ENCODE results near the gene LZTS2. TPM values are rescaled to one million over a fixed set of nuclear protein-coding genes. Genes with fewer than 3 reads are reported as not detected.

LZTS2 gene
- total RNA-seq, 1 experiment from 2014 or later = 69.1 TPM

DNA sequence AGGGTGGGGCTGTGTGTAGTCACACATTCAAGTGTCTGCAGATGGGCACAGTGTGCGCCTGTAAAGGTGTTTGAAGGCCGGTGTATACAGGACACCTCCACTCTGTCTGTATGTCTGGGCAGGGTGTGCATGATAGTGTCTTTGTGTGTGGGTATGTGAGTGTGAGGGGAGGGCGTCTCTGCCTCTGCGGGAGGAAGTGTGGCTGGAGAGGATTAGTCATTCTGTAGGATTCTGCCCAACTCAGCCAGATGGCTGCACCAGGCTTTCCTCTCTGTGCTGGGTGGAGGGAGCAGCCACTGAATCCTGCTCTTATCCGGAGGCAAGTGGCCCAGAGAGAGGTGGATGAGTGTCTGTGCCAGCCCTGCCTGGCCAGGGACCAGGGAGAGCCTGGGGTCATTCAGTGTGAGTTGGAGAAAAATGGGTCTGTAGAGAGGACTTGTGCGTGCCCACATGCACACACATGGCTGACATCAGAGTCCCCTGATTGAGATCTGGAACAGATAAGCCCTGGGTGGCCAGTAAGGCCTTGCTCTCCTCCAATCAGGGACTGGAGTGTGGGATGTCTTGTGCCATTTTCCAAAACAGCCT lies 33.1 kb downstream of the LZTS2 start:
- no peak overlapping the region for H2BK20ac ChIP-seq (ENCODE audit: low read depth, low read length, poor library complexity, severe bottlenecking)
- peaks cover 13% of the 10 kb centered on the region for H3K23me2 ChIP-seq (ENCODE audit: insufficient read length, low read depth, low read length, poor library complexity, severe bottlenecking)

More for the DNA sequence above, 33.1 kb downstream of the LZTS2 start:
- Mint-ChIP-seq H3K36me3 (ENCODE audit: insufficient read depth in 1 of 3, low read depth in 3 of 3) (no peaks in the 10 kb centered on the region), H3K4me3 (peak overlapping the region; percentile 59 to 75), H3K4me1 (peaks cover 27 to 37% of the 10 kb centered on the region in 2 experiments), H3K27ac (no peak overlapping the region), H3K27me3 (ENCODE audit: low read depth) (peaks cover 78% of the 10 kb centered on the region), H3K9me3 (no peaks in the 10 kb centered on the region; a peak in 1 of 5 replicates)
- Histone ChIP-seq H2BK15ac (ENCODE audit: low read depth, low read length) (no peak overlapping the region), H2BK12ac (ENCODE audit: insufficient read length, low read depth, low read length) (no peak overlapping the region), H4K8ac (replicated peaks; ENCODE audit: insufficient read length, low read depth, low read length) (no peak overlapping the region), H3K27me3 (ENCODE audit: insufficient read depth, low read length) (peaks cover 4% of the 10 kb centered on the region; the same call in 1 of the 2 replicates), H3K4me2 (ENCODE audit: insufficient read depth, insufficient read length, low read length) (peak overlapping the region; percentile 74), H3K79me1 (ENCODE audit: insufficient read depth, low read depth, low read length, poor library complexity, severe bottlenecking) (no peaks in the 10 kb centered on the region), H4K91ac (ENCODE audit: insufficient read length, low read depth, low read length) (no peak overlapping the region), H3T11ph (ENCODE audit: low read length) (no peak overlapping the region), H4K20me1 (ENCODE audit: control insufficient read depth, insufficient read depth, insufficient read length) (no peaks in the 10 kb centered on the region), H3K18ac (ENCODE audit: insufficient read length, low read depth, low read length) (no peak overlapping the region), H3K9me3 (ENCODE audit: control insufficient read depth, low read depth, low read length) (no peaks in the 10 kb centered on the region), H3K4ac (ENCODE audit: low read depth, low read length) (no peak overlapping the region), H4K5ac (ENCODE audit: insufficient read length, low read depth, low read length) (no peak overlapping the region), H3K27ac (ENCODE audit: insufficient read length, low read depth, low read length) (no peak overlapping the region), H2AK5ac (ENCODE audit: insufficient read length, low read length) (no peak overlapping the region), H3K23ac (ENCODE audit: insufficient read length, low read depth, low read length) (no peak overlapping the region), H3K9ac (ENCODE audit: extremely low read depth, insufficient read length, low read length) (no peak overlapping the region), H3K14ac (ENCODE audit: insufficient read depth, low read length) (no peak overlapping the region), H2BK120ac (ENCODE audit: low read depth, low read length, poor library complexity, severe bottlenecking) (no peak overlapping the region), H2AFZ (ENCODE audit: low read length) (no peak overlapping the region), H2BK5ac (ENCODE audit: insufficient read length, low read length) (no peak overlapping the region), H3K79me2 (ENCODE audit: insufficient read depth, low read length) (no peaks in the 10 kb centered on the region), H3K56ac (ENCODE audit: insufficient read length, low read depth, low read length) (no peak overlapping the region), H3K4me1 (ENCODE audit: insufficient read depth, low read length) (0 out of 2 replicates have a peak, but pooled peaks cover 4% of the 10 kb centered on the region)
- TF ChIP-seq, protein P1, sequence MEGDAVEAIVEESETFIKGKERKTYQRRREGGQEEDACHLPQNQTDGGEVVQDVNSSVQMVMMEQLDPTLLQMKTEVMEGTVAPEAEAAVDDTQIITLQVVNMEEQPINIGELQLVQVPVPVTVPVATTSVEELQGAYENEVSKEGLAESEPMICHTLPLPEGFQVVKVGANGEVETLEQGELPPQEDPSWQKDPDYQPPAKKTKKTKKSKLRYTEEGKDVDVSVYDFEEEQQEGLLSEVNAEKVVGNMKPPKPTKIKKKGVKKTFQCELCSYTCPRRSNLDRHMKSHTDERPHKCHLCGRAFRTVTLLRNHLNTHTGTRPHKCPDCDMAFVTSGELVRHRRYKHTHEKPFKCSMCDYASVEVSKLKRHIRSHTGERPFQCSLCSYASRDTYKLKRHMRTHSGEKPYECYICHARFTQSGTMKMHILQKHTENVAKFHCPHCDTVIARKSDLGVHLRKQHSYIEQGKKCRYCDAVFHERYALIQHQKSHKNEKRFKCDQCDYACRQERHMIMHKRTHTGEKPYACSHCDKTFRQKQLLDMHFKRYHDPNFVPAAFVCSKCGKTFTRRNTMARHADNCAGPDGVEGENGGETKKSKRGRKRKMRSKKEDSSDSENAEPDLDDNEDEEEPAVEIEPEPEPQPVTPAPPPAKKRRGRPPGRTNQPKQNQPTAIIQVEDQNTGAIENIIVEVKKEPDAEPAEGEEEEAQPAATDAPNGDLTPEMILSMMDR (conservative IDR thresholded peaks at IDR 0.05) = no peak
- no CpG with 5 or more reads among the region's 6 CpGs for WGBS (ENCODE audit: extremely low coverage, insufficient read length, low lambda C conversion rate)
- no peak for DNase-seq
